Effector CD8-positive, alpha-beta T cell (primary cell): Measurements from ENCODE around the gene TCL1B.

Experiments
- DNase-seq: peaks from one replicate; lab custom pipeline; 2025; lab: John Stamatoyannopoulos, UW

The TCL1B gene

GRCh38 chr14:95667249-95667693 is 19.0 kb upstream of the TCL1B start:
- no peak for DNase-seq

GRCh38 chr14:95668235-95668772 is 17.9 kb upstream of the TCL1B start:
- no peak for DNase-seq

GRCh38 chr14:95674613-95675012 is 11.6 kb upstream of the TCL1B start:
- DNase-seq = no peak

- DNase-seq = no peak
Observed at GRCh38 chr14:95675486-95675885, 10.7 kb upstream of the TCL1B start.

- DNase-seq = no peak
Observed at GRCh38 chr14:95677179-95677835, 8.9 kb upstream of the TCL1B start.

- DNase-seq = no peak
Observed at GRCh38 chr14:95679148-95679815, 6.9 kb upstream of the TCL1B start.

- no peak for DNase-seq
Observed at GRCh38 chr14:95679998-95680735, 6.1 kb upstream of the TCL1B start.

GRCh38 chr14:95681153-95681552 is 5.1 kb upstream of the TCL1B start:
- DNase-seq = no peak

- peak; percentile 5 for DNase-seq
Observed at GRCh38 chr14:95683793-95684192, 2.4 kb upstream of the TCL1B start.

GRCh38 chr14:95686935-95687334 is 709 bp downstream of the TCL1B start:
- no peak for DNase-seq

GRCh38 chr14:95689441-95689840 is 3.2 kb downstream of the TCL1B start:
- no peak for DNase-seq

GRCh38 chr14:95690815-95691214 is 4.6 kb downstream of the TCL1B start:
- no peak for DNase-seq

GRCh38 chr14:95691591-95691990 is 5.4 kb downstream of the TCL1B start:
- DNase-seq = no peak

GRCh38 chr14:95692109-95692508 is 5.9 kb downstream of the TCL1B start:
- no peak for DNase-seq

- no peak for DNase-seq
Observed at GRCh38 chr14:95695051-95695450, 8.8 kb downstream of the TCL1B start.

GRCh38 chr14:95695913-95696312 is 9.7 kb downstream of the TCL1B start:
- DNase-seq = no peak

- no peak for DNase-seq
Observed at GRCh38 chr14:95696741-95697140, 10.5 kb downstream of the TCL1B start.

- no peak for DNase-seq
Observed at GRCh38 chr14:95697764-95698163, 11.5 kb downstream of the TCL1B start.

GRCh38 chr14:95698287-95698686 is 12.1 kb downstream of the TCL1B start:
- no peak for DNase-seq

GRCh38 chr14:95699412-95699811 is 13.2 kb downstream of the TCL1B start:
- DNase-seq = no peak

GRCh38 chr14:95700221-95700976 is 14.2 kb downstream of the TCL1B start:
- DNase-seq = no peak

- DNase-seq = no peak
Observed at GRCh38 chr14:95701846-95702221, 15.6 kb downstream of the TCL1B start.
